ENCODE results near the gene FHDC1.

DNA sequence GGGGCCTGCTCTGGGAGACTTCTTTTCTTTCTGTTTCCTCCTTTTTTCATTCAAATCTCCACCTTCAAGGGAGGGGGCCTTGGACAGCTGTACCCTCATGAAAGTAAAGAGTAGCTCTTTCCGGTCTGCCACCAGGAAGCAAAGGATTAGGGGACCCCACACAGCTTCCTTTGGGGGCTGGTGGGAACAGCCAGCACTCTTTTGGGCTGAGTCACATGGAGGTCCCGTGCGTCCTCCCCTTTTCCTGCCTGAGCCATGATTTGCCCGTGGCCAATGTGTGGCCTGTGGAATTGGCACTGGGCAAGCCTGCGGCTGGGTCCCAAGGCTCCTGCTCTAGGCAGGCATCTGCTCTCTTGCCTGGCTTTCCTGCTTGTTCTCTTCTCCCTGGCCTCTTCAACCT lies 65.5 kb downstream of the FHDC1 start:
- TF ChIP-seq, protein P1, sequence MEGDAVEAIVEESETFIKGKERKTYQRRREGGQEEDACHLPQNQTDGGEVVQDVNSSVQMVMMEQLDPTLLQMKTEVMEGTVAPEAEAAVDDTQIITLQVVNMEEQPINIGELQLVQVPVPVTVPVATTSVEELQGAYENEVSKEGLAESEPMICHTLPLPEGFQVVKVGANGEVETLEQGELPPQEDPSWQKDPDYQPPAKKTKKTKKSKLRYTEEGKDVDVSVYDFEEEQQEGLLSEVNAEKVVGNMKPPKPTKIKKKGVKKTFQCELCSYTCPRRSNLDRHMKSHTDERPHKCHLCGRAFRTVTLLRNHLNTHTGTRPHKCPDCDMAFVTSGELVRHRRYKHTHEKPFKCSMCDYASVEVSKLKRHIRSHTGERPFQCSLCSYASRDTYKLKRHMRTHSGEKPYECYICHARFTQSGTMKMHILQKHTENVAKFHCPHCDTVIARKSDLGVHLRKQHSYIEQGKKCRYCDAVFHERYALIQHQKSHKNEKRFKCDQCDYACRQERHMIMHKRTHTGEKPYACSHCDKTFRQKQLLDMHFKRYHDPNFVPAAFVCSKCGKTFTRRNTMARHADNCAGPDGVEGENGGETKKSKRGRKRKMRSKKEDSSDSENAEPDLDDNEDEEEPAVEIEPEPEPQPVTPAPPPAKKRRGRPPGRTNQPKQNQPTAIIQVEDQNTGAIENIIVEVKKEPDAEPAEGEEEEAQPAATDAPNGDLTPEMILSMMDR (IDR thresholded peaks at IDR 0.05): no peak
- TF ChIP-seq POLR2A (IDR thresholded peaks at IDR 0.05): no peak

Measured in Peyer's patch (tissue), 4 donors.